ENCODE data around the gene RNF225.

The RNF225 gene

GRCh38 chr19:58353717-58354477, 41.6 kb upstream of the RNF225 start:
- no peaks in the 10 kb centered on the region for H3K36me3 ChIP-seq (ENCODE audit: control insufficient read depth, insufficient read depth, low read length, severe bottlenecking)
- H3K9ac ChIP-seq (ENCODE audit: low read length), result no peak overlapping the region
- H3K9me3 ChIP-seq (ENCODE audit: control insufficient read depth, low read length), result no peaks in the 10 kb centered on the region
- no peak overlapping the region for H3K4me3 ChIP-seq (ENCODE audit: low read length)
- no peak for DNase-seq (ENCODE audit: low read depth)
- H3K27me3 ChIP-seq (replicated peaks; ENCODE audit: control insufficient read depth, insufficient read depth, low read length), result no peaks in the 10 kb centered on the region
- H3K4me1 ChIP-seq (ENCODE audit: control insufficient read depth, insufficient read depth, low read length), result peaks cover 22% of the 10 kb centered on the region

- Histone ChIP-seq H3K36me3 (ENCODE audit: control insufficient read depth, insufficient read depth, low read length, severe bottlenecking) (no peaks in the 10 kb centered on the region), H3K9me3 (ENCODE audit: control insufficient read depth, low read length) (no peaks in the 10 kb centered on the region), H3K4me3 (ENCODE audit: low read length) (no peak overlapping the region), H3K4me1 (ENCODE audit: control insufficient read depth, insufficient read depth, low read length) (peaks cover 19% of the 10 kb centered on the region), H3K27me3 (replicated peaks; ENCODE audit: control insufficient read depth, insufficient read depth, low read length) (no peaks in the 10 kb centered on the region), H3K9ac (ENCODE audit: low read length) (no peak overlapping the region)
- no peak for DNase-seq (ENCODE audit: low read depth)
Observed at GRCh38 chr19:58354478-58355030, 40.9 kb upstream of the RNF225 start.

GRCh38 chr19:58355215-58355796, 40.1 kb upstream of the RNF225 start:
- DNase-seq (ENCODE audit: low read depth), result no peak
- Histone ChIP-seq H3K27me3 (replicated peaks; ENCODE audit: control insufficient read depth, insufficient read depth, low read length) (no peaks in the 10 kb centered on the region), H3K9ac (ENCODE audit: low read length) (no peak overlapping the region), H3K36me3 (ENCODE audit: control insufficient read depth, insufficient read depth, low read length, severe bottlenecking) (no peaks in the 10 kb centered on the region), H3K4me1 (ENCODE audit: control insufficient read depth, insufficient read depth, low read length) (peaks cover 14% of the 10 kb centered on the region), H3K9me3 (ENCODE audit: control insufficient read depth, low read length) (no peaks in the 10 kb centered on the region), H3K4me3 (ENCODE audit: low read length) (no peak overlapping the region)

- H3K9ac ChIP-seq (ENCODE audit: low read length), result no peak overlapping the region
- peak overlapping the region; percentile 47 for H3K4me3 ChIP-seq (ENCODE audit: low read length)
- peaks cover 11% of the 10 kb centered on the region for H3K4me1 ChIP-seq (ENCODE audit: control insufficient read depth, insufficient read depth, low read length)
- no peaks in the 10 kb centered on the region for H3K9me3 ChIP-seq (ENCODE audit: control insufficient read depth, low read length)
- no peaks in the 10 kb centered on the region for H3K36me3 ChIP-seq (ENCODE audit: control insufficient read depth, insufficient read depth, low read length, severe bottlenecking)
- no peak for DNase-seq (ENCODE audit: low read depth)
- H3K27me3 ChIP-seq (replicated peaks; ENCODE audit: control insufficient read depth, insufficient read depth, low read length), result no peaks in the 10 kb centered on the region
Observed at GRCh38 chr19:58355908-58356765, 39.3 kb upstream of the RNF225 start.

GRCh38 chr19:58356766-58357480, 38.5 kb upstream of the RNF225 start:
- Histone ChIP-seq H3K27me3 (replicated peaks; ENCODE audit: control insufficient read depth, insufficient read depth, low read length) (no peaks in the 10 kb centered on the region), H3K9me3 (ENCODE audit: control insufficient read depth, low read length) (no peaks in the 10 kb centered on the region), H3K4me1 (ENCODE audit: control insufficient read depth, insufficient read depth, low read length) (peaks cover 15% of the 10 kb centered on the region), H3K4me3 (ENCODE audit: low read length) (peak overlapping the region; percentile 47), H3K36me3 (ENCODE audit: control insufficient read depth, insufficient read depth, low read length, severe bottlenecking) (no peaks in the 10 kb centered on the region), H3K9ac (ENCODE audit: low read length) (no peak overlapping the region)
- DNase-seq (ENCODE audit: low read depth), result no peak

GRCh38 chr19:58357481-58358145, 37.8 kb upstream of the RNF225 start:
- H3K9me3 ChIP-seq (ENCODE audit: control insufficient read depth, low read length), result no peaks in the 10 kb centered on the region
- no peak overlapping the region for H3K9ac ChIP-seq (ENCODE audit: low read length)
- no peaks in the 10 kb centered on the region for H3K36me3 ChIP-seq (ENCODE audit: control insufficient read depth, insufficient read depth, low read length, severe bottlenecking)
- no peak for DNase-seq (ENCODE audit: low read depth)
- no peak overlapping the region for H3K4me3 ChIP-seq (ENCODE audit: low read length)
- no peaks in the 10 kb centered on the region for H3K27me3 ChIP-seq (replicated peaks; ENCODE audit: control insufficient read depth, insufficient read depth, low read length)
- H3K4me1 ChIP-seq (ENCODE audit: control insufficient read depth, insufficient read depth, low read length), result peaks cover 17% of the 10 kb centered on the region

GRCh38 chr19:58361900-58362271, 33.6 kb upstream of the RNF225 start:
- no peaks in the 10 kb centered on the region for H3K27me3 ChIP-seq (replicated peaks; ENCODE audit: control insufficient read depth, insufficient read depth, low read length)
- H3K36me3 ChIP-seq (ENCODE audit: control insufficient read depth, insufficient read depth, low read length, severe bottlenecking), result no peaks in the 10 kb centered on the region
- no peaks in the 10 kb centered on the region for H3K9me3 ChIP-seq (ENCODE audit: control insufficient read depth, low read length)
- H3K9ac ChIP-seq (ENCODE audit: low read length), result peak overlapping the region; percentile 99
- peaks cover 11% of the 10 kb centered on the region for H3K4me1 ChIP-seq (ENCODE audit: control insufficient read depth, insufficient read depth, low read length)
- peak overlapping the region; percentile 92 for H3K4me3 ChIP-seq (ENCODE audit: low read length)
- no peak for DNase-seq (ENCODE audit: low read depth)

- no peaks in the 10 kb centered on the region for H3K9me3 ChIP-seq (ENCODE audit: control insufficient read depth, low read length)
- peaks cover 7% of the 10 kb centered on the region for H3K4me1 ChIP-seq (ENCODE audit: control insufficient read depth, insufficient read depth, low read length)
- H3K27me3 ChIP-seq (replicated peaks; ENCODE audit: control insufficient read depth, insufficient read depth, low read length), result no peaks in the 10 kb centered on the region
- H3K36me3 ChIP-seq (ENCODE audit: control insufficient read depth, insufficient read depth, low read length, severe bottlenecking), result no peaks in the 10 kb centered on the region
- H3K4me3 ChIP-seq (ENCODE audit: low read length), result peak within 1 kb of the TSS; percentile 92
- peak; percentile 98 for DNase-seq (ENCODE audit: low read depth)
- peak within 1 kb of the TSS; percentile 99 for H3K9ac ChIP-seq (ENCODE audit: low read length)
Observed at GRCh38 chr19:58362272-58362994, 33.0 kb upstream of the RNF225 start, which contains the start of gene ZNF497. ZNF497 (minus strand) TSS chr19:58362751; CDS start chr19:58357635, 5,116 bp downstream.

- Histone ChIP-seq H3K36me3 (ENCODE audit: control insufficient read depth, insufficient read depth, low read length, severe bottlenecking) (no peaks in the 10 kb centered on the region), H3K4me3 (ENCODE audit: low read length) (no peak overlapping the region), H3K9ac (ENCODE audit: low read length) (no peak overlapping the region), H3K27me3 (replicated peaks; ENCODE audit: control insufficient read depth, insufficient read depth, low read length) (no peaks in the 10 kb centered on the region), H3K9me3 (ENCODE audit: control insufficient read depth, low read length) (no peaks in the 10 kb centered on the region), H3K4me1 (ENCODE audit: control insufficient read depth, insufficient read depth, low read length) (peaks cover 6% of the 10 kb centered on the region)
- DNase-seq (ENCODE audit: low read depth), result no peak
Observed at GRCh38 chr19:58364146-58364545, 31.3 kb upstream of the RNF225 start.

All from adipocyte (in vitro differentiated cells).